A549 (cell line): ENCODE results near the gene NUDT1. TPM values are rescaled to one million over a fixed set of nuclear protein-coding genes. Genes with fewer than 3 reads are reported as not detected.

Experiments used
- ATAC-seq, 2 experiments: fragments of 200-7000 bp in 1 of 2; fragments of >200 bp in 1 of 2; cut with Nextera tagmentation in 1 of 2; cut with Tn5 transposase in 1 of 2; 3 replicates each; pipeline versions ENCODE4 v1.8.0 to v1.9.1; 2018 to 2020; ENCODE audit warnings: mild to moderate bottlenecking in 1 of 2, moderate library complexity in 1 of 2
- CTCF ChIA-PET: fragments of 300-600 bp; sonication (Branson Sonifier 250); formaldehyde crosslinking; extraction: SDS; loops from one replicate; lab custom pipeline; 2021; ENCODE audit warnings: antibody characterized with exemption, inconsistent platforms; lab: Yijun Ruan, JAX
- POLR2A ChIA-PET: fragments of 350-600 bp; formaldehyde crosslinking; extraction: SDS; loops from one replicate; lab custom pipeline; 2021; ENCODE audit warnings: antibody characterized with exemption, inconsistent platforms; lab: Yijun Ruan, JAX
- DNase-seq, 2 experiments: peaks; one replicate each; pipeline versions ENCODE4 v3.0.0 to v3.0.0-alpha.2; 2011 to 2016; ENCODE audit warnings: low read depth in 1 of 2, low spot score in 1 of 2
- FAIRE-seq: peaks from 2 replicates; lab custom pipeline; 2011; peaks lifted over from hg19 to GRCh38; lab: Jason Lieb, UNC
- H3K27ac ChIP-seq, 2 experiments: fragments of >200 bp; sonication (Bioruptor Twin); formaldehyde crosslinking; 3 replicates each; pipeline ENCODE4 v1.5.1; 2016 to 2017
- H3K4me1 ChIP-seq: fragments of >200 bp; sonication (Bioruptor Twin); formaldehyde crosslinking; 3 replicates; pipeline ENCODE4 v1.6.1; 2016
- H3K4me2 ChIP-seq: fragments of >200 bp; sonication (Bioruptor Twin); formaldehyde crosslinking; 3 replicates; pipeline ENCODE4 v1.6.1; 2016
- H3K4me3 ChIP-seq: fragments of >200 bp; sonication (Bioruptor Twin); formaldehyde crosslinking; 3 replicates; pipeline ENCODE4 v1.5.1; 2016
- H3K9me3 ChIP-seq: fragments of >200 bp; sonication (Bioruptor Twin); formaldehyde crosslinking; 3 replicates; pipeline ENCODE4 v1.6.1; 2016
- CEBPB ChIP-seq, 2 experiments: fragments of >200 bp in 1 of 2; sonication (Bioruptor Twin) in 1 of 2; formaldehyde crosslinking in 1 of 2; IDR thresholded peaks; 2 replicates each; pipeline ENCODE4 v1.6.1; 2012 to 2016
- CHD4 ChIP-seq: fragments of 200-600 bp; sonication (generic); IDR thresholded peaks from 2 replicates; pipeline ENCODE4 v1.6.1; 2016; ENCODE audit warnings: antibody characterized with exemption, mild to moderate bottlenecking, borderline replicate concordance
- FOSB ChIP-seq: fragments of 250-450 bp; sonication (Bioruptor Pico); IDR thresholded peaks from 2 replicates; pipeline ENCODE4 v1.5.0; 2020; ENCODE audit warnings: mild to moderate bottlenecking, moderate library complexity
- GATA3 ChIP-seq: IDR thresholded peaks from 2 replicates; pipeline ENCODE4 v1.6.1; 2012; ENCODE audit warnings: borderline replicate concordance
- HEYL ChIP-seq: fragments of 250-450 bp; sonication (Bioruptor Pico); IDR thresholded peaks from 2 replicates; pipeline ENCODE4 v1.8.0; 2021; ENCODE audit warnings: mild to moderate bottlenecking, moderate library complexity
- KDM1A ChIP-seq: fragments of 200-600 bp; sonication (generic); IDR thresholded peaks from 2 replicates; pipeline ENCODE4 v1.6.1; 2016; ENCODE audit warnings: low read depth, mild to moderate bottlenecking
- KDM5A ChIP-seq: fragments of 200-600 bp; sonication (generic); IDR thresholded peaks from 2 replicates; pipeline ENCODE4 v1.6.1; 2016; ENCODE audit warnings: antibody characterized with exemption, mild to moderate bottlenecking
- MAFK ChIP-seq: fragments of 450-650 bp; IDR thresholded peaks from 2 replicates; pipeline ENCODE4 v1.6.1; 2014; ENCODE audit not compliant: partially characterized antibody
- NR3C1 ChIP-seq: fragments of >200 bp; sonication (Bioruptor Twin); formaldehyde crosslinking; IDR thresholded peaks from 3 replicates; pipeline ENCODE4 v1.6.1; 2017
- POLR2AphosphoS2 ChIP-seq: conservative IDR thresholded peaks from 2 replicates; pipeline ENCODE4 v1.6.1; 2012; ENCODE audit warnings: low read length, improper control_type of control experiment, inconsistent platforms
- RFX5 ChIP-seq: fragments of 450-650 bp; IDR thresholded peaks from 2 replicates; pipeline ENCODE4 v1.7.1; 2014; ENCODE audit warnings: antibody characterized with exemption, mild to moderate bottlenecking, moderate library complexity
- SMC3 ChIP-seq: fragments of >200 bp; sonication (Bioruptor Twin); formaldehyde crosslinking; IDR thresholded peaks from 3 replicates; pipeline ENCODE4 v1.6.1; 2018; ENCODE audit warnings: inconsistent platforms
- SREBF2 ChIP-seq: fragments of 450-650 bp; IDR thresholded peaks from 2 replicates; pipeline ENCODE4 v1.6.1; 2014; ENCODE audit warnings: mild to moderate bottlenecking, moderate library complexity
- TFCP2L1 ChIP-seq: fragments of 250-450 bp; sonication (Bioruptor Pico); IDR thresholded peaks from 2 replicates; pipeline ENCODE4 v1.5.0; 2021; ENCODE audit warnings: mild to moderate bottlenecking
- TP53 ChIP-seq: fragments of 250-450 bp; sonication (Bioruptor Pico); IDR thresholded peaks from 2 replicates; pipeline ENCODE4 v1.5.0; 2021; ENCODE audit warnings: mild to moderate bottlenecking, moderate library complexity
- ZC3H11A ChIP-seq: fragments of 450-650 bp; IDR thresholded peaks from 2 replicates; pipeline ENCODE4 v1.6.1; 2014; ENCODE audit warnings: antibody characterized with exemption, mild to moderate bottlenecking
- ZSCAN20 ChIP-seq: fragments of 250-450 bp; sonication (Bioruptor Pico); IDR thresholded peaks from 2 replicates; pipeline ENCODE4 v1.8.0; 2022; ENCODE audit warnings: mild to moderate bottlenecking, moderate library complexity
- WGBS: methylation state at CpG from one replicate; pipeline ENCODE4 v1.1.6; 2017; ENCODE audit errors: missing lambda C conversion rate; 5-methylcytosine and 5-hydroxymethylcytosine counted together
- polyA plus RNA-seq, 4 experiments: library from polyadenylated mRNA; depleted of rRNA in 3 of 4; stranded (reverse); fragments of >200 nt; fragmentation: RNase III in 1 of 4; extraction: RNeasy Plus Mini Kit Qiagen cat#74134 plus additional on column Dnase treatment in 1 of 4; gene quantifications; 2 replicates in 3 of 4; 3 replicates in 1 of 4; pipeline ENCODE4 v1.2.3, GENCODE V29; 2011 to 2017
- TF ChIP-seq, protein P1 (sequence below): fragments of 150-350 bp; IDR thresholded peaks from 2 replicates; pipeline ENCODE4 v1.6.1; 2014; ENCODE audit warnings: low read depth, mild to moderate bottlenecking, low read length
- TF ChIP-seq, protein P2 (sequence below): fragments of >200 bp; sonication (Bioruptor Twin); formaldehyde crosslinking; IDR thresholded peaks from 3 replicates; pipeline ENCODE4 v1.6.1; 2016
- TF ChIP-seq, protein P3 (sequence below): fragments of 200-600 bp; sonication (generic); IDR thresholded peaks from 2 replicates; pipeline ENCODE4 v1.6.1; 2016; ENCODE audit warnings: antibody characterized with exemption, mild to moderate bottlenecking, moderate library complexity
- TF ChIP-seq, protein P4 (sequence below): IDR thresholded peaks from 2 replicates; pipeline ENCODE4 v1.6.1; 2012

The NUDT1 gene
- polyA plus RNA-seq, 2 of the 4 experiments (the other 2 are of a cell fraction): 38.3 to 92.3 TPM

DNA sequence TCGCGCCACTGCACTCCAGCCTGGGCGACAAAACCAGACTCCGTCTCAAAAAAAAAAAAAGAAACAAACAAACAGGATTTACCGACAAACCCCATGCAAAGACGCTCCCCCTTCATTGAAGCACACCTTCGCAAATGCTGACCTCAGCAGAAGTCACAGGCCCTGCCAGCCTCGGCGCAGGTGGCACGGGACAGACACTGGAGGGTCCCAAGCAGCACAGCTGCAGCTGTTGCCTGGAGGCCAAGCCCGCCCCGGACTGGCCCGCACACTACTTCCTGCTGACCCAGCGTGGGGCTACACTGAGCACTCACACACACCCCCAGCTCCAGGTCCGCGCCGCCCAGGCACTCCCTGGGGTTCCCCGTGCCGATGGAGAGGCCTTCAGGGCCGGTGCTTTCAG lies 41.0 kb downstream of the NUDT1 start:
- 94% methylated on average over 20 of the region's 20 CpGs for WGBS
- peak in 1 of 2 experiments; percentile 30; a peak in 2 of 6 replicates for ATAC-seq

DNA sequence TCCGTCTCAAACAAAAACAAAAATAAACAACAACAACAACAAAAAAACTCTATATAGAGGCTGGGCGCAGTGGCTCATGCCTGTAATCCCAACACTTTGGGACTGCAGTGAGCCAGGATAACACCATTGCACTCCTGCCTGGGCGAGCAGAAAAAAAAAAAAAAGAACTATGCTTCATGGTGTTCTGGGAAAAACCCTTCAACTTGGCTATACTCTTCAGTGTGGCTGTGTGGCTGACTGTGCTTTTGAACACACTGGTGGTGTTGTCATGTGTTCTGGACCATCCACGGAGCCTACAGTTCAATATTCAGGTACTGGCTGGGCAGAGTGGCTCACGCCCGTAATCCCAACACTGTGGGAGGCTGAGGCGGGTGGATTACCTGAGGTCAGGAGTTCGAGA lies 45.7 kb downstream of the NUDT1 start:
- ChIA-PET CTCF (interaction anchor here (1.6 kb wide), 1 partner anchor 11 kb away, joined by 4 read pairs; no protein-coding TSS in a partner anchor), POLR2A (no interaction called here)
- Histone ChIP-seq H3K4me3 (no peak overlapping the region), H3K27ac (no peak overlapping the region), H3K4me1 (no peaks in the 10 kb centered on the region), H3K4me2 (no peak overlapping the region), H3K9me3 (no peaks in the 10 kb centered on the region)
- TF ChIP-seq, protein P1, sequence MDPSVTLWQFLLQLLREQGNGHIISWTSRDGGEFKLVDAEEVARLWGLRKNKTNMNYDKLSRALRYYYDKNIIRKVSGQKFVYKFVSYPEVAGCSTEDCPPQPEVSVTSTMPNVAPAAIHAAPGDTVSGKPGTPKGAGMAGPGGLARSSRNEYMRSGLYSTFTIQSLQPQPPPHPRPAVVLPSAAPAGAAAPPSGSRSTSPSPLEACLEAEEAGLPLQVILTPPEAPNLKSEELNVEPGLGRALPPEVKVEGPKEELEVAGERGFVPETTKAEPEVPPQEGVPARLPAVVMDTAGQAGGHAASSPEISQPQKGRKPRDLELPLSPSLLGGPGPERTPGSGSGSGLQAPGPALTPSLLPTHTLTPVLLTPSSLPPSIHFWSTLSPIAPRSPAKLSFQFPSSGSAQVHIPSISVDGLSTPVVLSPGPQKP: no peak
- no peak for TF ChIP-seq KDM1A
- no peak for TF ChIP-seq HEYL (CRISPR knock-in tag)
- no peak for TF ChIP-seq NR3C1
- TF ChIP-seq SREBF2: no peak
- no peak for TF ChIP-seq TP53 (CRISPR knock-in tag)
- TF ChIP-seq, protein P2, sequence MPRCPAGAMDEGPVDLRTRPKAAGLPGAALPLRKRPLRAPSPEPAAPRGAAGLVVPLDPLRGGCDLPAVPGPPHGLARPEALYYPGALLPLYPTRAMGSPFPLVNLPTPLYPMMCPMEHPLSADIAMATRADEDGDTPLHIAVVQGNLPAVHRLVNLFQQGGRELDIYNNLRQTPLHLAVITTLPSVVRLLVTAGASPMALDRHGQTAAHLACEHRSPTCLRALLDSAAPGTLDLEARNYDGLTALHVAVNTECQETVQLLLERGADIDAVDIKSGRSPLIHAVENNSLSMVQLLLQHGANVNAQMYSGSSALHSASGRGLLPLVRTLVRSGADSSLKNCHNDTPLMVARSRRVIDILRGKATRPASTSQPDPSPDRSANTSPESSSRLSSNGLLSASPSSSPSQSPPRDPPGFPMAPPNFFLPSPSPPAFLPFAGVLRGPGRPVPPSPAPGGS: no peak
- no peak for TF ChIP-seq RFX5
- TF ChIP-seq, protein P3, sequence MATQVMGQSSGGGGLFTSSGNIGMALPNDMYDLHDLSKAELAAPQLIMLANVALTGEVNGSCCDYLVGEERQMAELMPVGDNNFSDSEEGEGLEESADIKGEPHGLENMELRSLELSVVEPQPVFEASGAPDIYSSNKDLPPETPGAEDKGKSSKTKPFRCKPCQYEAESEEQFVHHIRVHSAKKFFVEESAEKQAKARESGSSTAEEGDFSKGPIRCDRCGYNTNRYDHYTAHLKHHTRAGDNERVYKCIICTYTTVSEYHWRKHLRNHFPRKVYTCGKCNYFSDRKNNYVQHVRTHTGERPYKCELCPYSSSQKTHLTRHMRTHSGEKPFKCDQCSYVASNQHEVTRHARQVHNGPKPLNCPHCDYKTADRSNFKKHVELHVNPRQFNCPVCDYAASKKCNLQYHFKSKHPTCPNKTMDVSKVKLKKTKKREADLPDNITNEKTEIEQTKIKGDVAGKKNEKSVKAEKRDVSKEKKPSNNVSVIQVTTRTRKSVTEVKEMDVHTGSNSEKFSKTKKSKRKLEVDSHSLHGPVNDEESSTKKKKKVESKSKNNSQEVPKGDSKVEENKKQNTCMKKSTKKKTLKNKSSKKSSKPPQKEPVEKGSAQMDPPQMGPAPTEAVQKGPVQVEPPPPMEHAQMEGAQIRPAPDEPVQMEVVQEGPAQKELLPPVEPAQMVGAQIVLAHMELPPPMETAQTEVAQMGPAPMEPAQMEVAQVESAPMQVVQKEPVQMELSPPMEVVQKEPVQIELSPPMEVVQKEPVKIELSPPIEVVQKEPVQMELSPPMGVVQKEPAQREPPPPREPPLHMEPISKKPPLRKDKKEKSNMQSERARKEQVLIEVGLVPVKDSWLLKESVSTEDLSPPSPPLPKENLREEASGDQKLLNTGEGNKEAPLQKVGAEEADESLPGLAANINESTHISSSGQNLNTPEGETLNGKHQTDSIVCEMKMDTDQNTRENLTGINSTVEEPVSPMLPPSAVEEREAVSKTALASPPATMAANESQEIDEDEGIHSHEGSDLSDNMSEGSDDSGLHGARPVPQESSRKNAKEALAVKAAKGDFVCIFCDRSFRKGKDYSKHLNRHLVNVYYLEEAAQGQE: no peak
- no peak for TF ChIP-seq TFCP2L1 (CRISPR knock-in tag)
- no peak for TF ChIP-seq ZSCAN20 (CRISPR knock-in tag)
- 87% methylated on average over 8 of the region's 8 CpGs for WGBS
- no peak for ATAC-seq
- FAIRE-seq: no peak
- DNase-seq: no peak

More for the DNA sequence above, 41.0 kb downstream of the NUDT1 start:
- no peaks in the 10 kb centered on the region for H3K4me1 ChIP-seq
- ChIA-PET POLR2A (no interaction called here), CTCF (interaction anchor here (0.7 kb wide), 1 partner anchor 48 kb away, joined by 4 read pairs; no protein-coding TSS in a partner anchor)
- no peak for FAIRE-seq
- H3K4me2 ChIP-seq: no peak overlapping the region
- H3K4me3 ChIP-seq: no peak overlapping the region
- H3K27ac ChIP-seq: no peak overlapping the region
- TF ChIP-seq, protein P1: no peak
- TF ChIP-seq MAFK: peak; percentile 93
- DNase-seq: no peak
- H3K9me3 ChIP-seq: no peaks in the 10 kb centered on the region

DNA sequence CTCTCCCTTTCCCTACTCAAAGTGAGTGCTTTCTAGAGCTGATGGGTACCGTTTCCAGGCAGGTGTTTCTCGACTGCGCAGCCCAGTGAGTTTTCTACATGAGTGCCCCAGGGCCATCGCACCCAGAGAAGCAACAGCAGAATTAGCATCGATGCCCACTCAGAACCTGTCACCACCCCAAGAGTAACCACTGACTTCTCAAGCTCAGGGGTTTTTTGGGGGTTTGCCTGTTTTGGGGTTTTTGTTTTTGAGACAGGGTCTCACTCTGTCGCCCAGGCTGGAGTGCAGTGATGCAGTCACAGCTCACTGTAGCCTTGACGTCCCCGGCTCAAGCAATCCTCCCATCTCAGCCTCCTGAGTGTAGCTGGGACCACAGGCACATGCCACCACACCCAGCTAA lies 46.5 kb downstream of the NUDT1 start:
- POLR2A ChIA-PET: no interaction called here
- ATAC-seq: peak in 1 of 2 experiments; percentile 47; a peak in 1 of 6 replicates
- TF ChIP-seq TFCP2L1 (CRISPR knock-in tag): no peak
- TF ChIP-seq POLR2AphosphoS2: no peak
- no peak for TF ChIP-seq ZC3H11A
- no peak for TF ChIP-seq SMC3
- no peak for TF ChIP-seq NR3C1
- TF ChIP-seq FOSB: no peak
- TF ChIP-seq KDM5A: no peak
- TF ChIP-seq, protein P4, sequence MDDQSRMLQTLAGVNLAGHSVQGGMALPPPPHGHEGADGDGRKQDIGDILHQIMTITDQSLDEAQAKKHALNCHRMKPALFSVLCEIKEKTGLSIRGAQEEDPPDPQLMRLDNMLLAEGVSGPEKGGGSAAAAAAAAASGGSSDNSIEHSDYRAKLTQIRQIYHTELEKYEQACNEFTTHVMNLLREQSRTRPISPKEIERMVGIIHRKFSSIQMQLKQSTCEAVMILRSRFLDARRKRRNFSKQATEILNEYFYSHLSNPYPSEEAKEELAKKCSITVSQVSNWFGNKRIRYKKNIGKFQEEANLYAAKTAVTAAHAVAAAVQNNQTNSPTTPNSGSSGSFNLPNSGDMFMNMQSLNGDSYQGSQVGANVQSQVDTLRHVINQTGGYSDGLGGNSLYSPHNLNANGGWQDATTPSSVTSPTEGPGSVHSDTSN: no peak
- TF ChIP-seq GATA3: no peak
- TF ChIP-seq RFX5: no peak
- no peak for TF ChIP-seq CEBPB (IDR thresholded peaks at IDR 0.05)
- no peak for TF ChIP-seq CHD4
- no peak for DNase-seq
- no peak overlapping the region for H3K4me2 ChIP-seq
- H3K4me1 ChIP-seq: no peaks in the 10 kb centered on the region
- no peak overlapping the region for H3K4me3 ChIP-seq
- no peaks in the 10 kb centered on the region for H3K9me3 ChIP-seq
- FAIRE-seq: no peak
- CTCF ChIA-PET: interaction anchor here (0.6 to 1.6 kb wide), 2 partner anchors 10 to 12 kb away, joined by 4 read pairs; no protein-coding TSS in a partner anchor
- H3K27ac ChIP-seq: no peak overlapping the region
- 91% methylated on average over 8 of the region's 8 CpGs for WGBS
